HEK293T (cell line): Measurements from ENCODE around the gene TTLL9.

ENCODE experiments used
- ARNT ChIP-seq: fragments of 450-650 bp; IDR thresholded peaks from 2 replicates; pipeline ENCODE4 v1.6.1; 2017; ENCODE audit warnings: mild to moderate bottlenecking
- ELF4 ChIP-seq: fragments of 450-650 bp; IDR thresholded peaks from 2 replicates; pipeline ENCODE4 v1.6.1; 2017; ENCODE audit warnings: antibody characterized with exemption
- FOXA1 ChIP-seq: fragments of 450-650 bp; IDR thresholded peaks from 2 replicates; pipeline ENCODE4 v1.6.1; 2016; ENCODE audit warnings: mild to moderate bottlenecking
- FOXK2 ChIP-seq: fragments of 450-650 bp; IDR thresholded peaks from 2 replicates; pipeline ENCODE4 v1.6.1; 2016; ENCODE audit warnings: mild to moderate bottlenecking
- FOXM1 ChIP-seq: fragments of 450-650 bp; IDR thresholded peaks from 2 replicates; pipeline ENCODE4 v1.6.1; 2017; ENCODE audit warnings: mild to moderate bottlenecking, borderline replicate concordance
- PKNOX1 ChIP-seq: fragments of 450-650 bp; IDR thresholded peaks from 2 replicates; pipeline ENCODE4 v1.6.1; 2016
- SP1 ChIP-seq: fragments of 450-650 bp; IDR thresholded peaks from 2 replicates; pipeline ENCODE4 v1.6.1; 2017
- SUZ12 ChIP-seq: fragments of 450-650 bp; IDR thresholded peaks from 2 replicates; pipeline ENCODE4 v1.6.1; 2016; ENCODE audit warnings: mild to moderate bottlenecking
- TARDBP ChIP-seq: fragments of 450-650 bp; IDR thresholded peaks from 2 replicates; pipeline ENCODE4 v1.6.1; 2016

- no peak for TF ChIP-seq FOXA1
- TF ChIP-seq FOXK2: no peak
- TF ChIP-seq ARNT: no peak
- TF ChIP-seq SP1: no peak
- no peak for TF ChIP-seq TARDBP
- no peak for TF ChIP-seq ELF4
- no peak for TF ChIP-seq FOXM1
- TF ChIP-seq SUZ12: no peak
- no peak for TF ChIP-seq PKNOX1
These were observed 96.7 kb downstream of the TTLL9 start for GRCh38 chr20:31966991-31967655.
